IMR-90 (cell line): ENCODE results near the gene RPL26. TPM values are rescaled to one million over a fixed set of nuclear protein-coding genes. Genes with fewer than 3 reads are reported as not detected.

ENCODE experiments used
- ATAC-seq: fragments of 200-7000 bp; cut with Tn5 transposase; 2 replicates; pipeline ENCODE4 v1.9.1; 2020; ENCODE audit warnings: low read depth, mild to moderate bottlenecking, moderate library complexity
- BruUV-seq: library from RNA; stranded (reverse); fragments of 400-500 nt; replicated peaks from 2 replicates; lab custom pipeline; 2021; lab: Mats Ljungman, UMichigan
- CTCF ChIA-PET: fragments of 300-600 bp; formaldehyde crosslinking; extraction: SDS; loops from one replicate; lab custom pipeline; 2021; ENCODE audit warnings: antibody characterized with exemption; lab: Yijun Ruan, JAX
- POLR2A ChIA-PET: fragments of 300-600 bp; sonication (Branson Sonifier 250); formaldehyde crosslinking; loops from one replicate; lab custom pipeline; 2022; ENCODE audit warnings: antibody characterized with exemption; ENCODE audit not compliant: unreplicated experiment; lab: Charles Lee
- DNase-seq: peaks from one replicate; pipeline ENCODE4 v3.0.0; 2013
- H2AFZ ChIP-seq: replicated peaks from 2 replicates; pipeline ENCODE3; 2013; ENCODE audit warnings: low read length, mild to moderate bottlenecking; ENCODE audit not compliant: poor library complexity
- H2AK5ac ChIP-seq: 2 replicates; pipeline ENCODE4 v1.6.1; 2013; ENCODE audit warnings: low read depth, low read length, inconsistent platforms
- H2AK9ac ChIP-seq: replicated peaks from 2 replicates; pipeline ENCODE3; 2013; ENCODE audit warnings: mild to moderate bottlenecking, low read depth, low read length, moderate library complexity; ENCODE audit not compliant: poor library complexity
- H2BK120ac ChIP-seq: 2 replicates; pipeline ENCODE4 v1.6.1; 2013; ENCODE audit warnings: low read depth, low read length, inconsistent platforms
- H2BK15ac ChIP-seq: 3 replicates; pipeline ENCODE4 v1.6.1; 2013; ENCODE audit warnings: low read depth, low read length, inconsistent platforms
- H2BK20ac ChIP-seq: 2 replicates; pipeline ENCODE4 v1.6.1; 2013; ENCODE audit warnings: low read depth, mild to moderate bottlenecking, inconsistent platforms, low read length, moderate library complexity
- H2BK5ac ChIP-seq: 2 replicates; pipeline ENCODE4 v1.6.1; 2013; ENCODE audit warnings: mild to moderate bottlenecking, low read depth, low read length, inconsistent platforms; ENCODE audit not compliant: poor library complexity, severe bottlenecking
- H3K14ac ChIP-seq: replicated peaks from 2 replicates; pipeline ENCODE4 v1.6.1; 2013; ENCODE audit warnings: low read depth, low read length, inconsistent platforms
- H3K18ac ChIP-seq: 2 replicates; pipeline ENCODE4 v1.6.1; 2013; ENCODE audit warnings: low read depth, low read length, control low read depth
- H3K23ac ChIP-seq: 2 replicates; pipeline ENCODE4 v1.6.1; 2013; ENCODE audit warnings: low read depth, low read length, inconsistent platforms
- H3K27ac ChIP-seq: 2 replicates; pipeline ENCODE4 v1.5.1; 2013; ENCODE audit warnings: mild to moderate bottlenecking, control low read depth, low read length; ENCODE audit not compliant: insufficient read depth
- H3K27me3 ChIP-seq: 2 replicates; pipeline ENCODE4 v1.6.1; 2013; ENCODE audit warnings: low read length; ENCODE audit not compliant: control insufficient read depth, insufficient read depth
- H3K36me3 ChIP-seq: 2 replicates; pipeline ENCODE4 v1.6.1; 2013; ENCODE audit warnings: low read length, mixed read lengths; ENCODE audit not compliant: control insufficient read depth, insufficient read depth
- H3K4ac ChIP-seq: 2 replicates; pipeline ENCODE4 v1.6.1; 2013; ENCODE audit warnings: low read depth, low read length, inconsistent platforms
- H3K4me1 ChIP-seq: 2 replicates; pipeline ENCODE4 v1.6.1; 2013; ENCODE audit warnings: low read length, mixed read lengths; ENCODE audit not compliant: control insufficient read depth, insufficient read depth
- H3K4me2 ChIP-seq: 2 replicates; pipeline ENCODE4 v1.6.1; 2013; ENCODE audit warnings: low read depth, mild to moderate bottlenecking, control low read depth, low read length, moderate library complexity
- H3K4me3 ChIP-seq: 2 replicates; pipeline ENCODE4 v1.5.1; 2013; ENCODE audit warnings: low read depth, mild to moderate bottlenecking, control low read depth, low read length, moderate library complexity; ENCODE audit not compliant: insufficient read depth
- H3K56ac ChIP-seq: 2 replicates; pipeline ENCODE4 v1.6.1; 2013; ENCODE audit warnings: low read length, inconsistent platforms; ENCODE audit not compliant: insufficient read depth; ENCODE audit errors: extremely low read depth
- H3K79me1 ChIP-seq, 2 experiments: 2 replicates each; pipeline ENCODE4 v1.6.1; 2013; ENCODE audit warnings: low read length in 2 of 2, inconsistent platforms in 1 of 2, low read depth in 1 of 2
- H3K9ac ChIP-seq: 2 replicates; pipeline ENCODE4 v1.6.1; 2013; ENCODE audit warnings: low read depth, low read length, control low read depth
- H3K9me1 ChIP-seq: 2 replicates; pipeline ENCODE4 v1.6.1; 2013; ENCODE audit warnings: low read length, inconsistent platforms; ENCODE audit not compliant: insufficient read depth
- H3K9me3 ChIP-seq: 2 replicates; pipeline ENCODE4 v1.6.1; 2013; ENCODE audit warnings: low read length; ENCODE audit not compliant: control insufficient read depth, insufficient read depth
- H4K20me1 ChIP-seq: 2 replicates; pipeline ENCODE4 v1.6.1; 2013; ENCODE audit warnings: low read length, inconsistent platforms; ENCODE audit not compliant: insufficient read depth
- H4K5ac ChIP-seq: 2 replicates; pipeline ENCODE4 v1.6.1; 2013; ENCODE audit warnings: mild to moderate bottlenecking, low read depth, low read length, control low read depth
- H4K8ac ChIP-seq, 2 experiments: 2 replicates each; pipeline ENCODE4 v1.6.1; 2013; ENCODE audit warnings: low read depth in 2 of 2, low read length in 2 of 2, control low read depth in 1 of 2, inconsistent platforms in 1 of 2
- H4K91ac ChIP-seq: 2 replicates; pipeline ENCODE4 v1.6.1; 2013; ENCODE audit warnings: low read depth, low read length, inconsistent platforms; ENCODE audit not compliant: insufficient read depth
- BHLHE40 ChIP-seq: fragments of 150-350 bp; IDR thresholded peaks from 2 replicates; pipeline ENCODE4 v1.6.1; 2016; ENCODE audit warnings: mild to moderate bottlenecking, low read depth, low read length
- CEBPB ChIP-seq: IDR thresholded peaks from 2 replicates; pipeline ENCODE4 v1.6.1; 2012; ENCODE audit warnings: low read depth, low read length, improper control_type of control experiment
- CHD1 ChIP-seq: IDR thresholded peaks from 2 replicates; pipeline ENCODE4 v1.6.1; 2012; ENCODE audit warnings: low read depth, low read length, improper control_type of control experiment
- CTCF ChIP-seq: conservative IDR thresholded peaks from 2 replicates; pipeline ENCODE4 v1.5.1; 2012; ENCODE audit warnings: mild to moderate bottlenecking, low read depth, low read length, improper control_type of control experiment
- ELK1 ChIP-seq: fragments of 150-350 bp; IDR thresholded peaks from 2 replicates; pipeline ENCODE4 v1.6.1; 2016; ENCODE audit warnings: low read depth, mild to moderate bottlenecking, low read length, moderate library complexity, borderline replicate concordance
- FOS ChIP-seq: fragments of 150-350 bp; IDR thresholded peaks from 2 replicates; pipeline ENCODE4 v1.6.1; 2016; ENCODE audit warnings: low read depth, low read length
- MAFK ChIP-seq: IDR thresholded peaks from 2 replicates; pipeline ENCODE4 v1.6.1; 2012; ENCODE audit warnings: low read depth, low read length, improper control_type of control experiment
- MXI1 ChIP-seq: IDR thresholded peaks from 2 replicates; pipeline ENCODE4 v1.6.1; 2012; ENCODE audit warnings: low read depth, mild to moderate bottlenecking, low read length, moderate library complexity, borderline replicate concordance
- NFE2L2 ChIP-seq: fragments of 150-350 bp; IDR thresholded peaks from 2 replicates; pipeline ENCODE4 v1.6.1; 2016; ENCODE audit warnings: low read depth, mild to moderate bottlenecking, low read length
- POLR2A ChIP-seq: IDR thresholded peaks from 2 replicates; pipeline ENCODE4 v1.6.1; 2012; ENCODE audit warnings: mild to moderate bottlenecking, low read depth, low read length
- RAD21 ChIP-seq: IDR thresholded peaks from 2 replicates; pipeline ENCODE4 v1.6.1; 2012; ENCODE audit warnings: low read length, improper control_type of control experiment
- RCOR1 ChIP-seq: IDR thresholded peaks from 2 replicates; pipeline ENCODE4 v1.6.1; 2012; ENCODE audit warnings: mild to moderate bottlenecking, low read length, improper control_type of control experiment; ENCODE audit not compliant: insufficient replicate concordance
- RFX5 ChIP-seq: IDR thresholded peaks from 2 replicates; pipeline ENCODE4 v1.8.0; 2012; ENCODE audit warnings: low read depth, mild to moderate bottlenecking, low read length, moderate library complexity
- SMC3 ChIP-seq: fragments of 150-350 bp; IDR thresholded peaks from 2 replicates; pipeline ENCODE4 v1.6.1; 2016; ENCODE audit warnings: low read depth, mild to moderate bottlenecking, antibody characterized with exemption, low read length, moderate library complexity
- USF2 ChIP-seq: fragments of 150-350 bp; IDR thresholded peaks from 2 replicates; pipeline ENCODE4 v1.6.1; 2017; ENCODE audit warnings: mild to moderate bottlenecking, antibody characterized with exemption, low read length, low read depth
- WGBS, 2 experiments: methylation state at CpG; one replicate each; pipeline versions ENCODE4 v1.1.5 to v1.1.7; 2013; ENCODE audit warnings: missing lambda C conversion rate in 2 of 2; ENCODE audit not compliant: insufficient read length in 1 of 2; ENCODE audit errors: extremely low coverage in 2 of 2; 5-methylcytosine and 5-hydroxymethylcytosine counted together
- dilution Hi-C: fragments of 300-500 bp; cut with HindIII; formaldehyde crosslinking; loops from one replicate; pipeline ENCODE4 v1.14.3; 2018; ENCODE audit warnings: low sequenced_read_pairs; ENCODE audit not compliant: unreplicated experiment
- in situ Hi-C: fragments of 300-500 bp; cut with MboI; formaldehyde crosslinking; loops from 3 replicates; pipeline ENCODE4 v1.14.3; 2019; ENCODE audit warnings: low sequenced_read_pairs, inconsistent platforms, mixed read lengths
- intact Hi-C: fragments of 100-400 bp; cut with micrococcal nuclease; formaldehyde crosslinking; loops from 2 replicates; pipeline ENCODE4 v1.10.0; 2022
- polyA plus RNA-seq, 3 experiments: library from polyadenylated mRNA; depleted of rRNA; stranded (reverse); fragments of >200 nt; gene quantifications; 2 replicates each; pipeline ENCODE4 v1.2.3, GENCODE V29; 2012; ENCODE audit warnings: low replicate concordance in 1 of 3
- total RNA-seq: library from RNA; depleted of rRNA; stranded (reverse); fragments of >200 nt; gene quantifications from 2 replicates; pipeline ENCODE4 v1.2.3, GENCODE V29; 2012

Gene RPL26
- total and polyA plus RNA-seq, 2 of the 4 experiments (the other 2 are of a cell fraction), result 4,763 to 5,013 TPM

GRCh38 chr17:8393470-8394231 is 10.7 kb upstream of the RPL26 start:
- Histone ChIP-seq H2BK20ac (no peak overlapping the region), H3K23ac (no peak overlapping the region), H3K14ac (no peak overlapping the region), H3K9me1 (no peaks in the 10 kb centered on the region), H3K4me2 (no peak overlapping the region), H4K8ac (no peak overlapping the region), H2BK15ac (no peak overlapping the region), H3K27me3 (peaks cover 25% of the 10 kb centered on the region), H2BK5ac (no peak overlapping the region), H3K9ac (no peak overlapping the region), H4K5ac (no peak overlapping the region), H3K56ac (no peak overlapping the region), H3K36me3 (no peaks in the 10 kb centered on the region), H2AK9ac (no peak overlapping the region), H4K20me1 (no peaks in the 10 kb centered on the region), H2AK5ac (no peak overlapping the region; the same call in 1 of the 2 replicates), H3K18ac (no peak overlapping the region), H2AFZ (peak overlapping the region; percentile 9), H4K91ac (no peak overlapping the region), H3K4me3 (no peak overlapping the region), H3K9me3 (no peaks in the 10 kb centered on the region), H2BK120ac (no peak overlapping the region), H3K79me1 (no peaks in the 10 kb centered on the region), H3K27ac (no peak overlapping the region), H3K4ac (no peak overlapping the region), H3K4me1 (peaks cover 4% of the 10 kb centered on the region; the same call in 1 of the 2 replicates)
- in situ Hi-C loops, result no loop called here
- DNase-seq (peak; percentile 21), ATAC-seq (peak; percentile 25)
- CTCF ChIA-PET, result interaction anchor here (0.7 kb wide), 1 partner anchor 266 kb away, joined by 3 read pairs; no protein-coding TSS in a partner anchor
- intact Hi-C loops, result no loop called here
- POLR2A ChIA-PET, result interaction anchor here (0.6 kb wide), 1 partner anchor 184 kb away, joined by 4 read pairs; no protein-coding TSS in a partner anchor
- no CpG with 5 or more reads among the region's 8 CpGs for WGBS, 2 experiments
- no TSS peak for BruUV-seq
- dilution Hi-C loops, result no loop called here
- TF ChIP-seq NFE2L2 (no peak), RCOR1 (no peak), MAFK (no peak), SMC3 (no peak), ELK1 (no peak), CEBPB (no peak), USF2 (no peak), CTCF (no peak), RFX5 (no peak), MXI1 (no peak), FOS (no peak), RAD21 (no peak), POLR2A (no peak), BHLHE40 (no peak), CHD1 (no peak)
